Body of pancreas (tissue), 4 donors: Measurements from ENCODE around the gene MAGOHB.

Source experiments
- POLR2A ChIP-seq, 3 donors: fragments of 450-650 bp; IDR thresholded peaks; one replicate each; pipeline ENCODE4 v1.6.1; 2016; ENCODE audit warnings: antibody characterized with exemption in 3 of 3, mild to moderate bottlenecking in 2 of 3
- TF ChIP-seq, protein P1 (sequence below), 7 experiments: fragments of 450-650 bp in 4 of 7; fragments of 200-600 bp in 3 of 7; sonication (generic) in 3 of 7; IDR thresholded peaks; one replicate each; pipeline ENCODE4 v1.5.1; 2016 to 2019; ENCODE audit warnings: antibody characterized with exemption in 7 of 7

DNA sequence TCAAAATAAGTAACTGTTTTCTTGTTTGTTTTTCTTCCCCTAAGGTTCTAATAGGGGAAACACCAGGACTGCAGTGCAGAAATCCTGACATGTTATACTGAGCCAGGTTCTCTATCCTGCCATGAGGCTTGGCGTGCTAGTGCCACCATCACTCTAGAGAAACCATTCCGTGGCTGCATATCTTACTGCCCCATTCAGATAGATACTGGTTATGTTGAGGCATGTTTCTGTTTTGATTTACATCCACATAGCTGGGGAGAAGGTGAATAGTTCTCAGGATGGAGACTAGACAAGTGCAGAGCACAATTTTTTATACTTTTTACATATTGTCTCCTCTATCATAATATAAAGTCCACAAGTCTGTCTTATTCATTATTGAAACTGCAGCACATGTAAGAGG is 11.5 kb downstream of the MAGOHB start:
- no peak for TF ChIP-seq POLR2A (IDR thresholded peaks at IDR 0.05)
- TF ChIP-seq, protein P1, sequence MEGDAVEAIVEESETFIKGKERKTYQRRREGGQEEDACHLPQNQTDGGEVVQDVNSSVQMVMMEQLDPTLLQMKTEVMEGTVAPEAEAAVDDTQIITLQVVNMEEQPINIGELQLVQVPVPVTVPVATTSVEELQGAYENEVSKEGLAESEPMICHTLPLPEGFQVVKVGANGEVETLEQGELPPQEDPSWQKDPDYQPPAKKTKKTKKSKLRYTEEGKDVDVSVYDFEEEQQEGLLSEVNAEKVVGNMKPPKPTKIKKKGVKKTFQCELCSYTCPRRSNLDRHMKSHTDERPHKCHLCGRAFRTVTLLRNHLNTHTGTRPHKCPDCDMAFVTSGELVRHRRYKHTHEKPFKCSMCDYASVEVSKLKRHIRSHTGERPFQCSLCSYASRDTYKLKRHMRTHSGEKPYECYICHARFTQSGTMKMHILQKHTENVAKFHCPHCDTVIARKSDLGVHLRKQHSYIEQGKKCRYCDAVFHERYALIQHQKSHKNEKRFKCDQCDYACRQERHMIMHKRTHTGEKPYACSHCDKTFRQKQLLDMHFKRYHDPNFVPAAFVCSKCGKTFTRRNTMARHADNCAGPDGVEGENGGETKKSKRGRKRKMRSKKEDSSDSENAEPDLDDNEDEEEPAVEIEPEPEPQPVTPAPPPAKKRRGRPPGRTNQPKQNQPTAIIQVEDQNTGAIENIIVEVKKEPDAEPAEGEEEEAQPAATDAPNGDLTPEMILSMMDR (IDR thresholded peaks at IDR 0.05) = no peak
